Naive thymus-derived CD8-positive, alpha-beta T cell (primary cell): ENCODE measurements around the gene NUDT21. TPM values are rescaled to one million over a fixed set of nuclear protein-coding genes. Genes with fewer than 3 reads are reported as not detected.
"Not testable (repeated sequence)": the region's sequence is repeated elsewhere in the genome, so short reads cannot be mapped to it uniquely, and the experiment has no call there.

ENCODE experiments used
- ATAC-seq, 2 donors: fragments of 150-1000 bp; cut with Tn5 transposase in 1 of 2; sonication (Bioruptor Pico), chemical (Tn5 transposase) in 1 of 2; 1 replicate in 1 of 2; 2 replicates in 1 of 2; pipeline ENCODE4 v1.10.0; 2021; ENCODE audit warnings: mild to moderate bottlenecking in 2 of 2, moderate library complexity in 2 of 2
- POLR2A ChIA-PET: fragments of 350-600 bp; sonication (Branson Sonifier 250); formaldehyde crosslinking; loops from one replicate; lab custom pipeline; 2021; ENCODE audit warnings: antibody characterized with exemption; lab: Charles Lee
- DNase-seq, 10 donors: peaks; one replicate each; pipeline versions ENCODE4 v3.0.0 to v3.0.0-alpha.2; 2020 to 2022
- H3K27ac Mint-ChIP-seq, 10 donors: one replicate each; pipeline ENCODE4 v1.8.0; 2020 to 2022; ENCODE audit warnings: mild to moderate bottlenecking in 10 of 10, mixed read lengths in 10 of 10, moderate library complexity in 4 of 10, inconsistent platforms in 1 of 10
- H3K27me3 Mint-ChIP-seq, 5 donors: one replicate each; pipeline ENCODE4 v1.8.0; 2021 to 2022; ENCODE audit warnings: mixed read lengths in 5 of 5
- H3K36me3 Mint-ChIP-seq, 3 donors: one replicate each; pipeline ENCODE4 v1.8.0; 2020 to 2022; ENCODE audit warnings: mixed read lengths in 3 of 3, mild to moderate bottlenecking in 2 of 3, inconsistent platforms in 1 of 3
- H3K4me1 Mint-ChIP-seq, 4 donors: one replicate each; pipeline ENCODE4 v1.8.0; 2021 to 2022; ENCODE audit warnings: mixed read lengths in 4 of 4
- H3K4me3 Mint-ChIP-seq, 10 donors: one replicate each; pipeline ENCODE4 v1.8.0; 2020 to 2022; ENCODE audit warnings: mild to moderate bottlenecking in 10 of 10, mixed read lengths in 10 of 10, moderate library complexity in 6 of 10, inconsistent platforms in 1 of 10
- H3K9me3 Mint-ChIP-seq, 9 donors: one replicate each; pipeline ENCODE4 v1.8.0; 2020 to 2022; ENCODE audit warnings: mixed read lengths in 9 of 9, mild to moderate bottlenecking in 3 of 9, inconsistent platforms in 1 of 9, moderate library complexity in 1 of 9
- polyA plus RNA-seq, 3 donors: library from polyadenylated mRNA; unstranded; fragments of 300-500 nt; fragmentation: Illumina TruSeq; gene quantifications; one replicate each; pipeline ENCODE4 v1.2.3, GENCODE V29; 2021
- total RNA-seq, 8 experiments: library from RNA in 2 of 8; stranded (reverse) in 2 of 8; gene quantifications; one replicate each; pipeline ENCODE4 v1.2.3 and lab custom pipeline; 2021 to 2026

Gene NUDT21
- total and polyA plus RNA-seq, 5 experiments from 2014 or later: 55.5 to 118 (median 74.1) TPM

GRCh38 chr16:56409195-56409594 lies 41.9 kb downstream of the NUDT21 start:
- no peak overlapping the region for H3K27ac Mint-ChIP-seq
- no peaks in the 10 kb centered on the region for H3K27me3 Mint-ChIP-seq
- no peaks in the 10 kb centered on the region for H3K9me3 Mint-ChIP-seq

GRCh38 chr16:56408379-56409098 lies 42.6 kb downstream of the NUDT21 start:
- Mint-ChIP-seq H3K36me3 (peaks cover 9 to 77% (median 16%) of the 10 kb centered on the region in 3 donors), H3K27me3 (no peaks in the 10 kb centered on the region), H3K4me1 (peaks cover 0 to 7% (median 2%) of the 10 kb centered on the region in 4 donors), H3K9me3 (no peaks in the 10 kb centered on the region), H3K4me3 (no peak overlapping the region), H3K27ac (peak overlapping the region in 1 of 10 donors; percentile 55)
- ATAC-seq (no peak), DNase-seq (no peak)
- POLR2A ChIA-PET: no interaction called here

More at GRCh38 chr16:56409195-56409594, 41.9 kb downstream of the NUDT21 start:
- H3K4me3 Mint-ChIP-seq: no peak overlapping the region
- H3K4me1 Mint-ChIP-seq: peaks cover 0 to 9% (median 4%) of the 10 kb centered on the region in 4 donors
- ATAC-seq (no peak), DNase-seq (no peak)
- H3K36me3 Mint-ChIP-seq: peaks cover 9 to 80% (median 16%) of the 10 kb centered on the region in 3 donors
- POLR2A ChIA-PET: no interaction called here

- peaks cover 0 to 7% (median 2%) of the 10 kb centered on the region in 4 donors for H3K4me1 Mint-ChIP-seq
- H3K36me3 Mint-ChIP-seq: peaks cover 9 to 76% (median 23%) of the 10 kb centered on the region in 3 donors
- POLR2A ChIA-PET: no interaction called here
- ATAC-seq (no peak), DNase-seq (no peak)
- H3K4me3 Mint-ChIP-seq: no peak overlapping the region
- H3K9me3 Mint-ChIP-seq: no peaks in the 10 kb centered on the region
- H3K27me3 Mint-ChIP-seq: no peaks in the 10 kb centered on the region
- peak overlapping the region in 1 of 10 donors; percentile 65 for H3K27ac Mint-ChIP-seq
These were observed 45.0 kb downstream of the NUDT21 start for GRCh38 chr16:56405977-56406672.

- DNase-seq (no peak), ATAC-seq (peak in 1 of 2 donors; percentile 37)
- peaks cover 5 to 70% (median 36%) of the 10 kb centered on the region in 3 donors for H3K36me3 Mint-ChIP-seq
- H3K4me1 Mint-ChIP-seq: peaks cover 0 to 11% (median under 1%) of the 10 kb centered on the region in 4 donors
- H3K27me3 Mint-ChIP-seq: no peaks in the 10 kb centered on the region
- H3K27ac Mint-ChIP-seq: peak overlapping the region in 1 of 10 donors; percentile 15
- POLR2A ChIA-PET: no interaction called here
- no peaks in the 10 kb centered on the region for H3K9me3 Mint-ChIP-seq
- no peak overlapping the region for H3K4me3 Mint-ChIP-seq
These were observed 49.6 kb downstream of the NUDT21 start for GRCh38 chr16:56401482-56401881.

GRCh38 chr16:56400458-56400857 lies 50.7 kb downstream of the NUDT21 start:
- no peaks in the 10 kb centered on the region for H3K27me3 Mint-ChIP-seq
- H3K27ac Mint-ChIP-seq: peak overlapping the region in 4 of 10 donors; percentile 15 to 59 (median 26)
- H3K9me3 Mint-ChIP-seq: no peaks in the 10 kb centered on the region
- H3K36me3 Mint-ChIP-seq: peaks cover 5 to 75% (median 42%) of the 10 kb centered on the region in 3 donors
- POLR2A ChIA-PET: no interaction called here
- ATAC-seq: no peak
- no peak overlapping the region for H3K4me3 Mint-ChIP-seq
- no peak for DNase-seq
- H3K4me1 Mint-ChIP-seq: peaks cover under 1 to 7% (median 5%) of the 10 kb centered on the region in 4 donors

GRCh38 chr16:56399486-56399885 lies 51.6 kb downstream of the NUDT21 start:
- Mint-ChIP-seq H3K36me3 (peaks cover 5 to 73% (median 40%) of the 10 kb centered on the region in 3 donors), H3K27me3 (no peaks in the 10 kb centered on the region), H3K4me3 (no peak overlapping the region), H3K27ac (no peak overlapping the region), H3K4me1 (peaks cover 3 to 7% (median 6%) of the 10 kb centered on the region in 4 donors), H3K9me3 (no peaks in the 10 kb centered on the region)
- DNase-seq (no peak), ATAC-seq (no peak)
- POLR2A ChIA-PET: no interaction called here

GRCh38 chr16:56399047-56399446 lies 52.1 kb downstream of the NUDT21 start:
- Mint-ChIP-seq H3K27ac (no peak overlapping the region), H3K4me3 (no peak overlapping the region), H3K36me3 (peaks cover 6 to 73% (median 39%) of the 10 kb centered on the region in 3 donors), H3K27me3 (no peaks in the 10 kb centered on the region), H3K4me1 (peaks cover 3 to 8% (median 7%) of the 10 kb centered on the region in 4 donors), H3K9me3 (no peaks in the 10 kb centered on the region)
- no peak for DNase-seq
- POLR2A ChIA-PET: no interaction called here
- no peak for ATAC-seq

- POLR2A ChIA-PET: not testable (repeated sequence)
These were observed 54.4 kb downstream of the NUDT21 start for GRCh38 chr16:56396724-56397123.

GRCh38 chr16:56389554-56389953 lies 61.6 kb downstream of the NUDT21 start:
- POLR2A ChIA-PET: no interaction called here
- DNase-seq (no peak), ATAC-seq (no peak)
- no peak overlapping the region for H3K4me3 Mint-ChIP-seq
- H3K36me3 Mint-ChIP-seq: peaks cover 26 to 95% (median 39%) of the 10 kb centered on the region in 3 donors
- peaks cover 0 to 13% (median 5%) of the 10 kb centered on the region in 4 donors for H3K4me1 Mint-ChIP-seq
- no peaks in the 10 kb centered on the region for H3K27me3 Mint-ChIP-seq
- H3K9me3 Mint-ChIP-seq: no peaks in the 10 kb centered on the region
- peak overlapping the region in 1 of 10 donors; percentile 51 for H3K27ac Mint-ChIP-seq

More at GRCh38 chr16:56396724-56397123, 54.4 kb downstream of the NUDT21 start:
- not testable (repeated sequence) for H3K4me3 Mint-ChIP-seq, DNase-seq, H3K9me3 Mint-ChIP-seq, H3K27ac Mint-ChIP-seq, ATAC-seq, H3K27me3 Mint-ChIP-seq
- H3K36me3 Mint-ChIP-seq: peaks cover 15 to 78% (median 39%) of the 10 kb centered on the region in 3 donors
- H3K4me1 Mint-ChIP-seq: peaks cover 3 to 16% (median 11%) of the 10 kb centered on the region in 4 donors

- peaks cover 34 to 96% (median 48%) of the 10 kb centered on the region in 3 donors for H3K36me3 Mint-ChIP-seq
- peaks cover 0 to 10% (median 5%) of the 10 kb centered on the region in 9 donors for H3K9me3 Mint-ChIP-seq
- no peak overlapping the region for H3K4me3 Mint-ChIP-seq
- H3K4me1 Mint-ChIP-seq: peaks cover 0 to 13% (median 0%) of the 10 kb centered on the region in 4 donors
- DNase-seq (no peak), ATAC-seq (no peak)
- H3K27me3 Mint-ChIP-seq: no peaks in the 10 kb centered on the region
- POLR2A ChIA-PET: no interaction called here
- no peak overlapping the region for H3K27ac Mint-ChIP-seq
These were observed 62.9 kb downstream of the NUDT21 start for GRCh38 chr16:56388209-56388608.

- POLR2A ChIA-PET: no interaction called here
- Mint-ChIP-seq H3K27me3 (no peaks in the 10 kb centered on the region), H3K4me3 (no peak overlapping the region), H3K36me3 (peaks cover 37 to 95% (median 52%) of the 10 kb centered on the region in 3 donors), H3K4me1 (peaks cover 0 to 13% (median 0%) of the 10 kb centered on the region in 4 donors), H3K27ac (no peak overlapping the region), H3K9me3 (peaks cover 3 to 17% (median 8%) of the 10 kb centered on the region in 9 donors)
- ATAC-seq: no peak
- no peak for DNase-seq
These were observed 63.7 kb downstream of the NUDT21 start for GRCh38 chr16:56387396-56387795.

GRCh38 chr16:56384074-56384721 lies 66.9 kb downstream of the NUDT21 start:
- Mint-ChIP-seq H3K4me3 (peak overlapping the region in 1 of 10 donors; percentile 12), H3K4me1 (peaks cover 0 to 8% (median 2%) of the 10 kb centered on the region in 4 donors), H3K9me3 (peaks cover 14 to 34% (median 23%) of the 10 kb centered on the region in 9 donors), H3K27ac (peak overlapping the region in 1 of 10 donors; percentile 2), H3K27me3 (no peaks in the 10 kb centered on the region), H3K36me3 (peaks cover 48 to 95% (median 71%) of the 10 kb centered on the region in 3 donors)
- no peak for DNase-seq
- POLR2A ChIA-PET: no interaction called here
- ATAC-seq: no peak
